Thoracic aorta (tissue), 2 donors: ENCODE results near the gene TAS2R19. TPM values are rescaled to one million over a fixed set of nuclear protein-coding genes. Genes with fewer than 3 reads are reported as not detected.
"Not testable (repeated sequence)": the region's sequence is repeated elsewhere in the genome, so short reads cannot be mapped to it uniquely, and the experiment has no call there.

ENCODE experiments used
- ATAC-seq: fragments of 150-250 bp; one replicate; pipeline ENCODE4 v1.8.0; 2017; ENCODE audit warnings: low read depth; ENCODE audit not compliant: insufficient number of reproducible peaks, low FRiP score
- DNase-seq: peaks from one replicate; pipeline ENCODE4 v3.0.0-alpha.2; 2020; ENCODE audit warnings: low spot score
- H3K27ac ChIP-seq, 2 donors: fragments of 200-600 bp; sonication (generic); 1 replicate in 1 of 2; 2 replicates in 1 of 2; pipeline ENCODE4 v1.5.1; 2016; ENCODE audit warnings: mild to moderate bottlenecking in 2 of 2, moderate library complexity in 2 of 2
- H3K27me3 ChIP-seq: fragments of 200-600 bp; sonication (generic); replicated peaks from 2 replicates; pipeline ENCODE4 v1.6.0; 2016; ENCODE audit warnings: mild to moderate bottlenecking; ENCODE audit not compliant: insufficient read depth
- H3K36me3 ChIP-seq: fragments of 200-600 bp; sonication (generic); one replicate; pipeline ENCODE4 v1.5.1; 2016
- H3K4me1 ChIP-seq, 2 donors: fragments of 200-600 bp; sonication (generic); 1 replicate in 1 of 2; 2 replicates in 1 of 2; pipeline versions ENCODE4 v1.5.1 to v1.6.0; 2016; ENCODE audit warnings: low read depth in 2 of 2, mild to moderate bottlenecking in 1 of 2; ENCODE audit not compliant: control insufficient read depth in 1 of 2
- H3K4me3 ChIP-seq: fragments of 200-600 bp; sonication (generic); 2 replicates; pipeline ENCODE4 v1.5.1; 2016; ENCODE audit warnings: mild to moderate bottlenecking
- H3K9me3 ChIP-seq: fragments of 200-600 bp; sonication (generic); 2 replicates; pipeline ENCODE4 v1.5.1; 2016
- total RNA-seq, 2 donors: library from RNA; depleted of rRNA; stranded (reverse); fragments of >200 nt; gene quantifications; one replicate each; pipeline versions ENCODE4 v1.1.0 to v1.2.3, GENCODE V29; 2016
- TF ChIP-seq, protein P1 (sequence below): fragments of 200-600 bp; sonication (generic); IDR thresholded peaks from one replicate; pipeline ENCODE4 v1.5.1; 2019; ENCODE audit warnings: antibody characterized with exemption

TAS2R19 gene
- total RNA-seq, result 10 to 100 TPM in 1 of 2 donors, 1 to 10 TPM in 1; 8.3 to 13.1 TPM

- DNase-seq (no peak), ATAC-seq (no peak)
- H3K9me3 ChIP-seq, result peaks cover 3% of the 10 kb centered on the region
- TF ChIP-seq, protein P1, sequence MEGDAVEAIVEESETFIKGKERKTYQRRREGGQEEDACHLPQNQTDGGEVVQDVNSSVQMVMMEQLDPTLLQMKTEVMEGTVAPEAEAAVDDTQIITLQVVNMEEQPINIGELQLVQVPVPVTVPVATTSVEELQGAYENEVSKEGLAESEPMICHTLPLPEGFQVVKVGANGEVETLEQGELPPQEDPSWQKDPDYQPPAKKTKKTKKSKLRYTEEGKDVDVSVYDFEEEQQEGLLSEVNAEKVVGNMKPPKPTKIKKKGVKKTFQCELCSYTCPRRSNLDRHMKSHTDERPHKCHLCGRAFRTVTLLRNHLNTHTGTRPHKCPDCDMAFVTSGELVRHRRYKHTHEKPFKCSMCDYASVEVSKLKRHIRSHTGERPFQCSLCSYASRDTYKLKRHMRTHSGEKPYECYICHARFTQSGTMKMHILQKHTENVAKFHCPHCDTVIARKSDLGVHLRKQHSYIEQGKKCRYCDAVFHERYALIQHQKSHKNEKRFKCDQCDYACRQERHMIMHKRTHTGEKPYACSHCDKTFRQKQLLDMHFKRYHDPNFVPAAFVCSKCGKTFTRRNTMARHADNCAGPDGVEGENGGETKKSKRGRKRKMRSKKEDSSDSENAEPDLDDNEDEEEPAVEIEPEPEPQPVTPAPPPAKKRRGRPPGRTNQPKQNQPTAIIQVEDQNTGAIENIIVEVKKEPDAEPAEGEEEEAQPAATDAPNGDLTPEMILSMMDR, result no peak
- H3K4me1 ChIP-seq, result no peaks in the 10 kb centered on the region
- no peaks in the 10 kb centered on the region for H3K36me3 ChIP-seq
- H3K27ac ChIP-seq, result no peak within 1 kb of the TSS
- H3K4me3 ChIP-seq, result no peak within 1 kb of the TSS
- no peaks in the 10 kb centered on the region for H3K27me3 ChIP-seq
Measured at GRCh38 chr12:11022520-11022919, at the start of gene TAS2R19. TAS2R19 (minus strand) TSS chr12:11022620; CDS start chr12:11022571, 49 bp downstream.

- Histone ChIP-seq H3K4me3 (no peak overlapping the region), H3K36me3 (no peaks in the 10 kb centered on the region), H3K27me3 (no peaks in the 10 kb centered on the region), H3K9me3 (no peaks in the 10 kb centered on the region), H3K27ac (no peak overlapping the region), H3K4me1 (peaks cover 3 to 8% of the 10 kb centered on the region in 2 donors)
- no peak for ATAC-seq
- no peak for DNase-seq
- TF ChIP-seq, protein P1, result no peak
Measured at GRCh38 chr12:11071414-11071813, 49.0 kb upstream of the TAS2R19 start.

GRCh38 chr12:11070999-11071398 lies 48.6 kb upstream of the TAS2R19 start:
- H3K27me3 ChIP-seq, result no peaks in the 10 kb centered on the region
- peaks cover 3 to 8% of the 10 kb centered on the region in 2 donors for H3K4me1 ChIP-seq
- H3K36me3 ChIP-seq, result no peaks in the 10 kb centered on the region
- no peak overlapping the region for H3K4me3 ChIP-seq
- TF ChIP-seq, protein P1, result no peak
- H3K27ac ChIP-seq, result no peak overlapping the region
- ATAC-seq (no peak), DNase-seq (no peak)
- no peaks in the 10 kb centered on the region for H3K9me3 ChIP-seq

GRCh38 chr12:11069854-11070365 lies 47.5 kb upstream of the TAS2R19 start:
- no peak for ATAC-seq
- Histone ChIP-seq H3K4me3 (no peak overlapping the region), H3K27ac (no peak overlapping the region), H3K9me3 (no peaks in the 10 kb centered on the region), H3K4me1 (peaks cover 3 to 8% of the 10 kb centered on the region in 2 donors), H3K36me3 (no peaks in the 10 kb centered on the region), H3K27me3 (no peaks in the 10 kb centered on the region)
- no peak for DNase-seq
- TF ChIP-seq, protein P1, result no peak

- Histone ChIP-seq H3K27ac (no peak overlapping the region), H3K4me1 (peaks cover 3 to 8% of the 10 kb centered on the region in 2 donors), H3K4me3 (no peak overlapping the region), H3K36me3 (no peaks in the 10 kb centered on the region), H3K9me3 (no peaks in the 10 kb centered on the region), H3K27me3 (no peaks in the 10 kb centered on the region)
- TF ChIP-seq, protein P1, result no peak
- DNase-seq, result no peak
- no peak for ATAC-seq
Measured at GRCh38 chr12:11067514-11067913, 45.1 kb upstream of the TAS2R19 start.

- H3K27ac ChIP-seq, H3K4me3 ChIP-seq, H3K9me3 ChIP-seq, DNase-seq, H3K36me3 ChIP-seq, ATAC-seq, H3K27me3 ChIP-seq, H3K4me1 ChIP-seq: not testable (repeated sequence)
Measured at GRCh38 chr12:11062194-11062593, 39.8 kb upstream of the TAS2R19 start, which contains the start of gene TAS2R46. TAS2R46 (minus strand) TSS chr12:11062294; CDS start chr12:11062294, 0 bp downstream.
